Mesenchymal stem cell (in vitro differentiated cells and primary cell): ENCODE data around the gene RPP14.

ENCODE experiments used
- DNase-seq: peaks from one replicate; pipeline ENCODE4 v3.0.0-alpha.2; 2013
- H2AFZ ChIP-seq: one replicate; pipeline ENCODE4 v1.6.1; 2013; ENCODE audit warnings: low read depth, mild to moderate bottlenecking, control low read depth, inconsistent platforms, low read length, moderate library complexity
- H2AK5ac ChIP-seq: 2 replicates; pipeline ENCODE4 v1.6.1; 2013; ENCODE audit warnings: low read length, moderate library complexity, mild to moderate bottlenecking, inconsistent platforms; ENCODE audit not compliant: severe bottlenecking
- H2BK120ac ChIP-seq: one replicate; pipeline ENCODE4 v1.6.1; 2013; ENCODE audit warnings: low read depth, mild to moderate bottlenecking, inconsistent platforms, low read length, moderate library complexity
- H2BK12ac ChIP-seq, 2 experiments: one replicate each; pipeline ENCODE4 v1.6.1; 2013; ENCODE audit warnings: inconsistent platforms in 2 of 2, low read length in 2 of 2, mild to moderate bottlenecking in 2 of 2, moderate library complexity in 2 of 2, control low read depth in 1 of 2
- H2BK15ac ChIP-seq: one replicate; pipeline ENCODE4 v1.6.1; 2013; ENCODE audit warnings: mild to moderate bottlenecking, low read depth, inconsistent platforms; ENCODE audit not compliant: poor library complexity, severe bottlenecking
- H2BK5ac ChIP-seq: 2 replicates; pipeline ENCODE4 v1.6.1; 2013; ENCODE audit warnings: low read depth, mild to moderate bottlenecking, low read length, control low read depth, inconsistent platforms; ENCODE audit not compliant: poor library complexity, severe bottlenecking
- H3K14ac ChIP-seq, 2 experiments: one replicate each; pipeline ENCODE4 v1.6.1; 2013; ENCODE audit warnings: inconsistent platforms in 2 of 2, low read length in 2 of 2, control low read depth in 1 of 2, mild to moderate bottlenecking in 1 of 2, moderate library complexity in 1 of 2
- H3K18ac ChIP-seq, 2 experiments: one replicate each; pipeline ENCODE4 v1.6.1; 2013; ENCODE audit warnings: inconsistent platforms in 2 of 2, low read length in 2 of 2, control low read depth in 1 of 2, low read depth in 1 of 2, mild to moderate bottlenecking in 1 of 2
- H3K23ac ChIP-seq, 2 experiments: one replicate each; pipeline ENCODE4 v1.6.1; 2013; ENCODE audit warnings: inconsistent platforms in 2 of 2, low read length in 2 of 2, mild to moderate bottlenecking in 2 of 2, moderate library complexity in 2 of 2, control low read depth in 1 of 2
- H3K27ac ChIP-seq: 2 replicates; pipeline ENCODE4 v1.5.1; 2013; ENCODE audit warnings: mild to moderate bottlenecking, moderate library complexity, low read length, control low read depth, inconsistent platforms; ENCODE audit not compliant: poor library complexity, severe bottlenecking
- H3K27me3 ChIP-seq, 2 experiments: 2 replicates each; pipeline versions ENCODE4 v1.6.1 to v1.7.0; 2013; ENCODE audit warnings: low read length in 2 of 2, mild to moderate bottlenecking in 2 of 2, moderate library complexity in 2 of 2, control low read depth in 1 of 2, inconsistent platforms in 1 of 2; ENCODE audit not compliant: control insufficient read depth in 1 of 2, insufficient read depth in 1 of 2
- H3K36me3 ChIP-seq, 2 experiments: 2 replicates each; pipeline versions ENCODE4 v1.6.1 to v1.7.0; 2013; ENCODE audit warnings: low read length in 2 of 2, control low read depth in 1 of 2, inconsistent platforms in 1 of 2, low read depth in 1 of 2, mild to moderate bottlenecking in 1 of 2; ENCODE audit not compliant: insufficient read depth in 2 of 2, control insufficient read depth in 1 of 2
- H3K4ac ChIP-seq, 2 experiments: one replicate each; pipeline ENCODE4 v1.6.1; 2013; ENCODE audit warnings: inconsistent platforms in 2 of 2, low read length in 2 of 2, mild to moderate bottlenecking in 2 of 2, moderate library complexity in 2 of 2, control low read depth in 1 of 2, low read depth in 1 of 2
- H3K4me1 ChIP-seq: 2 replicates; pipeline ENCODE4 v1.6.1; 2013; ENCODE audit warnings: low read depth, low read length, control low read depth; ENCODE audit not compliant: control insufficient read depth, insufficient read depth
- H3K4me2 ChIP-seq: 2 replicates; pipeline ENCODE4 v1.6.1; 2013; ENCODE audit warnings: low read length, mild to moderate bottlenecking, inconsistent platforms; ENCODE audit not compliant: poor library complexity, severe bottlenecking
- H3K4me3 ChIP-seq, 2 experiments: 2 replicates each; pipeline versions ENCODE4 v1.5.1 to v1.7.0; 2013; ENCODE audit warnings: low read length in 2 of 2, mild to moderate bottlenecking in 2 of 2, control low read depth in 1 of 2, low read depth in 1 of 2; ENCODE audit not compliant: insufficient read depth in 1 of 2
- H3K79me1 ChIP-seq: replicated peaks from 2 replicates; pipeline ENCODE4 v1.6.1; 2013; ENCODE audit warnings: mild to moderate bottlenecking, control low read depth, low read length, inconsistent platforms; ENCODE audit not compliant: poor library complexity, severe bottlenecking
- H3K9ac ChIP-seq: 2 replicates; pipeline ENCODE4 v1.7.0; 2013; ENCODE audit warnings: mild to moderate bottlenecking, low read length, moderate library complexity
- H3K9me3 ChIP-seq: 2 replicates; pipeline ENCODE4 v1.7.0; 2013; ENCODE audit warnings: mild to moderate bottlenecking, low read length; ENCODE audit not compliant: control insufficient read depth
- H4K8ac ChIP-seq: one replicate; pipeline ENCODE4 v1.6.1; 2013; ENCODE audit warnings: inconsistent platforms, mild to moderate bottlenecking, low read length, moderate library complexity
- H4K91ac ChIP-seq: one replicate; pipeline ENCODE4 v1.6.1; 2013; ENCODE audit warnings: mild to moderate bottlenecking, low read length, inconsistent platforms
- WGBS: methylation state at CpG from one replicate; pipeline ENCODE4 v1.1.7; 2013; ENCODE audit warnings: mixed read lengths; 5-methylcytosine and 5-hydroxymethylcytosine counted together

Gene RPP14

GRCh38 chr3:58334506-58334884 lies 28.4 kb downstream of the RPP14 start:
- H3K4me3 ChIP-seq: peak overlapping the region in 1 of 2 experiments; percentile 96
- H2BK5ac ChIP-seq: no peak overlapping the region
- H3K14ac ChIP-seq: no peak overlapping the region
- H3K9ac ChIP-seq: peak overlapping the region; percentile 87
- H3K18ac ChIP-seq: no peak overlapping the region
- H4K8ac ChIP-seq: no peak overlapping the region
- H2BK15ac ChIP-seq: no peak overlapping the region
- no peak for DNase-seq
- H3K23ac ChIP-seq: no peak overlapping the region
- no peak overlapping the region for H3K27ac ChIP-seq
- no CpG with 5 or more reads among the region's 1 CpG for WGBS
- no peak overlapping the region for H2AK5ac ChIP-seq
- H3K4ac ChIP-seq: no peak overlapping the region
- H2BK120ac ChIP-seq: no peak overlapping the region
- H2AFZ ChIP-seq: no peak overlapping the region
- H2BK12ac ChIP-seq: no peak overlapping the region
- no peaks in the 10 kb centered on the region for H3K36me3 ChIP-seq
- H3K79me1 ChIP-seq: peaks cover 3% of the 10 kb centered on the region
- H3K4me1 ChIP-seq: peaks cover 10% of the 10 kb centered on the region
- H3K9me3 ChIP-seq: no peaks in the 10 kb centered on the region
- H3K27me3 ChIP-seq: no peaks in the 10 kb centered on the region
- H4K91ac ChIP-seq: no peak overlapping the region
- no peak overlapping the region for H3K4me2 ChIP-seq

DNA sequence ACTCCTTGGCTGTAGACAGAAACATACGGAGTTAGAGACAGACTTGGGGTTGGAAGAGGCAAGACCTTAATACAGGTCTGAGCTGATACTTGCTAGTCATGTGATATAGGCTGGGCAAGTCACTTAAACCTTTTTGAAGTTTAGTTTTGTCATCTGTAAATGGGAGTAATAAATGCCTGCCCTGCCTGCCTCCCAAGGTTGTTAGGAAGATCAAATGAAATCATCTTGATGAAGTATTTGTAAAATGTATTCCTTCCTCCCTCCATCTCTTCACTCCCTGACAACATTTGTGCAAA lies 29.6 kb downstream of the RPP14 start:
- Histone ChIP-seq H3K27me3 (no peaks in the 10 kb centered on the region), H4K8ac (no peak overlapping the region), H3K14ac (no peak overlapping the region), H2AK5ac (no peak overlapping the region), H3K9ac (peak overlapping the region; percentile 87), H3K9me3 (no peaks in the 10 kb centered on the region), H3K4me1 (peaks cover 10% of the 10 kb centered on the region), H3K36me3 (no peaks in the 10 kb centered on the region), H2BK15ac (no peak overlapping the region), H3K27ac (peak overlapping the region; percentile 6), H3K4me2 (no peak overlapping the region), H3K18ac (peak overlapping the region in 1 of 2 experiments; percentile 16), H2BK120ac (no peak overlapping the region), H2AFZ (no peak overlapping the region), H3K79me1 (peaks cover 3% of the 10 kb centered on the region), H3K4me3 (peak overlapping the region in 1 of 2 experiments; percentile 66), H3K23ac (no peak overlapping the region), H2BK5ac (no peak overlapping the region), H3K4ac (peak overlapping the region in 1 of 2 experiments; percentile 73), H2BK12ac (no peak overlapping the region), H4K91ac (no peak overlapping the region)
- 54% methylated on average over 1 of the region's 1 CpG for WGBS
- DNase-seq: no peak

GRCh38 chr3:58336135-58336882 lies 30.3 kb downstream of the RPP14 start:
- 100% methylated on average over 1 of the region's 3 CpGs for WGBS
- peaks cover 0 to 4% of the 10 kb centered on the region in 2 experiments for H3K36me3 ChIP-seq
- H3K9ac ChIP-seq: peak overlapping the region; percentile 61
- no peak overlapping the region for H2AK5ac ChIP-seq
- H3K4me1 ChIP-seq: peaks cover 13% of the 10 kb centered on the region
- no peak overlapping the region for H2AFZ ChIP-seq
- no peak overlapping the region for H3K4ac ChIP-seq
- peak; percentile 87 for DNase-seq
- no peak overlapping the region for H3K23ac ChIP-seq
- H4K8ac ChIP-seq: no peak overlapping the region
- no peak overlapping the region for H2BK15ac ChIP-seq
- H2BK12ac ChIP-seq: no peak overlapping the region
- peaks cover 3% of the 10 kb centered on the region for H3K79me1 ChIP-seq
- H3K27me3 ChIP-seq: no peaks in the 10 kb centered on the region
- H3K9me3 ChIP-seq: no peaks in the 10 kb centered on the region
- no peak overlapping the region for H3K18ac ChIP-seq
- H3K27ac ChIP-seq: no peak overlapping the region
- no peak overlapping the region for H3K4me2 ChIP-seq
- H3K4me3 ChIP-seq: no peak overlapping the region
- no peak overlapping the region for H2BK120ac ChIP-seq
- H4K91ac ChIP-seq: no peak overlapping the region
- no peak overlapping the region for H3K14ac ChIP-seq
- no peak overlapping the region for H2BK5ac ChIP-seq

DNA sequence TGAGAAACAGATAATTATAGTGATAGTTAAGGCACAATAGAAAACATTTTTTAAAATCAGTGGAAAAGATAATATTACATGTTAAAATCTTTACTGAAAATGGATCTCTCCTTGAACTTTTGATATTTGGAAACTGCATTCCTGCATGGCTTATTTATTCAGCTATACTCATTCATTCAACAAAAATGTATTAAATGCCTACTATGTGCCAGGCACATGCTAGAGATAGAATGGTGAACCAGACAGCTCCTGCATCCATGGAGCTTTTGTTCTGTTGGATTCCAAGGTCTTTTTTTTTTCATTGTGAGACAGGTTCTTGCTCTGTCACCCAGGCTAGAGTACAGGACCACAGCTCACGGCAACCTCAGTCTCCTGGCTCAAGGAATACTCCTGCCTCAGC lies 31.1 kb downstream of the RPP14 start:
- Histone ChIP-seq H2BK15ac (no peak overlapping the region), H3K4ac (no peak overlapping the region), H3K9me3 (no peaks in the 10 kb centered on the region), H4K8ac (no peak overlapping the region), H3K4me3 (no peak overlapping the region), H3K14ac (no peak overlapping the region), H3K27ac (no peak overlapping the region), H2BK120ac (no peak overlapping the region), H3K79me1 (peaks cover 3% of the 10 kb centered on the region), H3K27me3 (no peaks in the 10 kb centered on the region), H3K4me1 (peaks cover 12% of the 10 kb centered on the region), H3K9ac (no peak overlapping the region), H2AK5ac (no peak overlapping the region), H4K91ac (no peak overlapping the region), H2BK12ac (no peak overlapping the region), H3K23ac (no peak overlapping the region), H2BK5ac (no peak overlapping the region), H3K18ac (no peak overlapping the region), H3K4me2 (no peak overlapping the region), H3K36me3 (peaks cover 0 to 4% of the 10 kb centered on the region in 2 experiments), H2AFZ (no peak overlapping the region)
- 100% methylated on average over 1 of the region's 1 CpG for WGBS
- no peak for DNase-seq
